ENCODE results near the gene ACADL.
A peak's percentile ranks its signal among the peaks of the same experiment; 100 is the strongest.

The ACADL gene

GRCh38 chr2:210169516-210170195 lies 55.6 kb downstream of the ACADL start:
- peak; percentile 65 for DNase-seq

DNA sequence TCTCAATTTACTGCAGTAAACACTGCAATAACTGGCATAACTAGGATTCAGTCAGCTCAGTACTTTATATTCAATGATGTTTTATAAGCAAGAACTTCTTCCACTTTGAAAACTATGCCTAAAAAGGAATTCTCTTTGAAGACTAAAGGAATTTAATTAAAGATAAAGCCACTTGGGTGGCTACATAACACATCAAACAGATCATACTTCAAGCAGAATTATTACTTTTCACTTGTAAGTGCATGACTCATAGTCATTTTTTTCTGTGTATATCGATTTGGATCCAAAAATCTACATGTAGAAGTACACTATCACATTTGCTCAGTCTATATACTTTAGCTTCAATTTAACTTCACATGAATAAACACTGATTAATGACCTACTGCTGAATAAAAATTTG lies 58.0 kb downstream of the ACADL start:
- no peak for DNase-seq

DNA sequence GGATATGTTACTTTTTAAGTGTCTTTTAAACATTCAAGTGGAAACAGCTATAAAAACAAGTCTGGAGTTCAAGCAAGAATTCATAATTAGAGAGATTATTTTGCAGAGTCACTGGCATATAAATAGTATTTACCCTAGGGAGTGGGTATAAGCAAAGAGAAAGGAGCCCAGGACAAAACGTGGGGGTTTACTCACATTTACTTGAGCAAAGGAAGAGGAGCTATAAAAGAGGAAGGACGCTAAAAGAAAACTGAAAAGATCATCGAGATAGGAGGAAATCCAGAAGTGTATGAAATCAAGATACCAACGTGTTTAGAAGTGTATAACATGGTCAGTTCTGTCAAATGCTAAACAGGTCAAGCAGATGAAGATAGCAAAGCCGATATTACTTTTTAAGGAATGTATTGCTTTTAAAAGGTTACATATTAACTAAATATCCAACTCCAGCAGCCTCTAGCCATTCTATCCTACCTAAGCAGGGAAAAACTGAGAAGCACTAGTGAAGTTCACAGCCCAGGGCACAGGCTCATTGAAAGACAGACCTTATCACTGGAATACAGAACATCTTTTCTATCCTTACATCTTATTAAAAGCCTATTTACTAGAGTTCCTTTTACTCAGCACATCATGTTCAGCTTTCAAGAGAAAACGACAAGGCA lies 62.7 kb downstream of the ACADL start:
- DNase-seq, result no peak

DNA sequence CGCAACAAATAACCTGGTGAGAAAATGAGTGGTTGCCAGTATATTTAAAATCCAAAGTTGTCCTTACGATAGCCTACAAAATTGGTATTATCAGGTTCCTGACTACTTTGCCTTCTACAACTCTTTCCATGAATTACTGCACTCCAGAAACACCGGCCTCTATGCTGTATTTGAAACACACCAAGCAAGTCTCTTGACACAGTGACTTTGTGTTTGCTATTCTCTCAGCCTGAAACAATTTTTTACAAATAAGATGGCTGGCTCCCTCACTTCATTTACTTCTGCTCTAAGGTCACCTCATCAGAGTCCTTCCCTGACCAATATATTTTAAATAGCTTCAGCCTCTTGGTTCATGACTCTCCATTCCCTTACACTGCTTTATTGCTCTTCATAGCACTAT lies 66.2 kb downstream of the ACADL start:
- DNase-seq, result no peak

DNA sequence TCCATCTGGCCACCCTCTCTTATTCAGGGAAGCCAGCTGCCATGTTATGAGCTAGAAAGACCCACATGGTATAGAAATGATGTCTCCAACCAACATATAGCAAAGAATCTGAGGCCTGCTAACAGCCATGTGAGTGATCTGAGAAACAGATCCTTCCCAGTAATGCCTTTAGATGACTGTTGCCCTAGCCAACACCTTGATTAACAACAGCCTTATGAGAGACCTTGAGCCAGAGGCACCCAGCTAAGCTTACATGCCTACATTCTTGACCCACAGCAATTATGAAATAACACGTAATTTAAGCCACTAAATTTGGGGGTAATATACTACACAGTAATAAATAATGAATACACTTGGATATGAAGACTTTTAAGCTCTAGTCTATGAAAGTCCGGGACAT lies 67.0 kb downstream of the ACADL start:
- no peak for DNase-seq

- DNase-seq, result no peak
These were observed 67.7 kb downstream of the ACADL start for GRCh38 chr2:210157526-210157925.

- no peak for DNase-seq
These were observed 77.6 kb downstream of the ACADL start for GRCh38 chr2:210147614-210148013.

Measured in activated CD4-positive, alpha-beta T cell treated with anti-CD3 and anti-CD28 coated beads, Interleukin-10, Interleukin-2, amounts not matched to agents 100 ng/mL and 50 ng/mL, durations not matched to agents 16 hours and 8 hours (primary cell).